Measurements from ENCODE around the gene HSF5.

The HSF5 gene

DNA sequence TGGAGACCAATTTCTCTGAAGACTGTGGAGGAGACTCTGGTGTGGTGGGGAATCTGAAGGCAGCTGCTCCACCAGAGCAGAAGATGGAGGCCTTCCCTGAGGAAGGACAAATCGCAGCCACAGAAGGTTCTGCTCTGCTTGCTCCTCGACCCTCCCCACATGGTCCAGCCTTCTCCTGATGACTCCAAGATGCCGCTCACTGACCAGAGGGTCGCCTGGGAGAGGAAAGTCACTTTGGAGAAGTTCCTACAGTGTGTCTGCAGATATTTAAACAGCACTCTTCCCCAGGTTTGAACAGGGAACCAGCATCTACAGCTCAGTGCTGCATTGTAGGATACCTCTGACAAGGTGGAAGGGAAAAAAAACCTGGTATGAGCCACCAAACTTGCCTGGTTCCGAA lies 115.2 kb downstream of the HSF5 start:
- TF ChIP-seq GATA2 (IDR thresholded peaks at IDR 0.05; ENCODE audit: low read depth, low read length) (no peak), GATA3 (IDR thresholded peaks at IDR 0.05; ENCODE audit: low read depth, low read length) (no peak)

DNA sequence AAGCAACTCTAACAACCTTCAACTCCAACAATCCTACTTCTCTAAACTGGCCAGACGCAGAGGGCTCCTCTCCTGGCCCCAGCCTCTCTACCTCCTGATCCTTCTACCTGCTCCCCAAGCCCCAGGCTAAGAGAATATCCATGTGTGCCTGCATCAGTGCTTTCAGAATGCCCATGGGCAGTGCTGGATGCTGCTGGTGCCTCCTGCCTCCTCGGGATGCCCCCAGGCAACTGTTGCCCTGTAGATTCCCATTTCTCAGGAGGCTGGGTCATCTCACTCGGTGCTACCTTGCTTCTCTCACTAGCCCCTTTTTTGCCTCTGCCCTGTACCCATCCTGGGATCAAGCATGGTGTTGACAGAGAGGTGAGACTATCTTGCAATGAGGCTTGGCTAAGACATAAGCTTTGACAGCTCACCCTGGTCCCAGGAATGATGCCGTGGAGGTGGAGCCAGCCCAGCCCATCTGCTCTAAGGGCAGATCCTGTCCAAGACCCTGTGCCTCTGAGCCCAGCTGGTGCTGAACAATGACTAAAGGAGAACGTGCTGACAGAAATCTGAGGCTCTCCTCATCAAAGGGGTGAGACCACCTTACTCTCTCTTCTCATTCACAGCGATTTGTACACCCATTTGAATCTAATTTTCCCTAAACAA lies 116.8 kb downstream of the HSF5 start:
- no peak for TF ChIP-seq GATA2 (IDR thresholded peaks at IDR 0.05; ENCODE audit: low read depth, low read length)
- TF ChIP-seq GATA3 (IDR thresholded peaks at IDR 0.05; ENCODE audit: low read depth, low read length) = no peak

DNA sequence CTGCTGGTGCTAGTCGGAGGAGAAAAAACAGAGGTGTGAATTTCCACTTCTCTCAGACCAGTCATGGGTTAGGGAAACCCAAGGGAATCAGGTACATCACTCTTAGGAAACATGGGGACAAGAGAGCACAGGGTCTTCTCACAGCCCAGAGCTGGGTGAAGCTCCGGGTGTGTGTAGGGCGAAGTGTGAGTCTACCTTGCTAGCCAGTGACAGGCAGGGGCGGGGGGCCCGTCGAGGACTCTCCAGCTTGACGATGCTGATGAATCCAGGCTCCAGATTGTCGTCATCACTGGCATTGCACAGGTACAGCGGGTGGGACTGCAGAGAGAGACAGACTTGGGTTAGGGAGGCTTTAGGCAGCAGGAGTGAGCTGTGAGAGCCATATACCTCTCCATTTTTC lies 117.5 kb downstream of the HSF5 start:
- TF ChIP-seq GATA2 (IDR thresholded peaks at IDR 0.05; ENCODE audit: low read depth, low read length) = no peak
- TF ChIP-seq GATA3 (IDR thresholded peaks at IDR 0.05; ENCODE audit: low read depth, low read length) = no peak

DNA sequence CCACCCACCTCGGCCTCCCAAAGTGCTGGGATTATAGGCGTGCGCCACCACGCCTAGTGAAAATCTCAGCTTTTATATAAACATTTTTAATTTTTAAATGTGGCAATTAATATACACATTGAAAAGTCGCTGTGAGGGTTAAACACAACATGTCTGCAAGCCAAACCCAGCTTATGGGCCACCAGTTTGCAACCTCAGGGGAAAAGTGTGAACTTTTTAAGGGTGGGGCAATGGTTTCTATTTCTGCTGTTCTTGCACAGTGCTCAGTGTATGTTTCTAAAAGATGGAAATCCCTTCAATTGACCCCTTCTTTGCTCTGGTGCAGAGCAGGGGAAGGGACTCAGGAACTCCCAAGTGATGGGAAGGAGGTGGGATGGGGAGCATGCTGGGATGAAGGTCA lies 117.9 kb downstream of the HSF5 start:
- TF ChIP-seq GATA3 (IDR thresholded peaks at IDR 0.05; ENCODE audit: low read depth, low read length) (no peak), GATA2 (IDR thresholded peaks at IDR 0.05; ENCODE audit: low read depth, low read length) (no peak)

All from SH-SY5Y (cell line).